Stomach (tissue), 9 donors: ENCODE results near the gene OSBP2. TPM values are rescaled to one million over a fixed set of nuclear protein-coding genes. Genes with fewer than 3 reads are reported as not detected.

Source experiments
- DNase-seq, 2 donors: peaks; one replicate each; pipeline versions ENCODE4 v3.0.0 to v3.0.0-alpha.2; 2013 to 2019
- H3K27ac ChIP-seq, 5 donors: fragments of 200-600 bp in 4 of 5; sonication (generic) in 4 of 5; one replicate each; pipeline ENCODE4 v1.5.1; 2013 to 2019; ENCODE audit warnings: mild to moderate bottlenecking in 1 of 5, moderate library complexity in 1 of 5
- H3K27me3 ChIP-seq, 3 donors: fragments of 200-600 bp; sonication (generic); one replicate each; pipeline ENCODE4 v1.5.1; 2017 to 2019; ENCODE audit warnings: mixed run types in 1 of 3
- H3K36me3 ChIP-seq, 4 donors: fragments of 200-600 bp; sonication (generic); 1 replicate in 3 of 4; 2 replicates in 1 of 4; pipeline ENCODE4 v1.5.1; 2016 to 2019
- H3K4me1 ChIP-seq, 4 donors: fragments of 200-600 bp; sonication (generic); one replicate each; pipeline ENCODE4 v1.5.1; 2016 to 2019
- H3K4me3 ChIP-seq, 4 donors: fragments of 200-600 bp; sonication (generic) in 3 of 4; one replicate each; pipeline ENCODE4 v1.5.1; 2016 to 2019; ENCODE audit warnings: mild to moderate bottlenecking in 1 of 4
- H3K9me3 ChIP-seq, 4 donors: fragments of 200-600 bp; sonication (generic); one replicate each; pipeline ENCODE4 v1.5.1; 2016 to 2019
- EP300 ChIP-seq: sonication (generic); formaldehyde crosslinking; IDR thresholded peaks from one replicate; pipeline ENCODE4 v1.6.1; 2017; ENCODE audit warnings: antibody characterized with exemption
- POLR2A ChIP-seq, 4 donors: fragments of 450-650 bp; IDR thresholded peaks; one replicate each; pipeline ENCODE4 v1.6.1; 2016; ENCODE audit warnings: antibody characterized with exemption in 4 of 4, control low read depth in 2 of 4, mild to moderate bottlenecking in 1 of 4, moderate library complexity in 1 of 4
- POLR2AphosphoS5 ChIP-seq, 3 donors: sonication (generic); formaldehyde crosslinking; IDR thresholded peaks; one replicate each; pipeline ENCODE4 v1.6.1; 2016; ENCODE audit warnings: antibody characterized with exemption in 3 of 3
- WGBS, 5 donors: extraction: QIAGEN DNeasy Blood & Tissue Kit in 3 of 5; methylation state at CpG; one replicate each; pipeline versions ENCODE4 v1.1.5 to v1.1.7; 2013 to 2018; 5-methylcytosine and 5-hydroxymethylcytosine counted together
- intact Hi-C: fragments of 100-400 bp; cut with DNase I; formaldehyde crosslinking; loops from one replicate; pipeline ENCODE4 v1.15.1; 2023; ENCODE audit warnings: low total_unique reads
- polyA plus RNA-seq, 3 donors: library from polyadenylated mRNA; stranded (reverse); fragments of 200-250 nt; gene quantifications; one replicate each; pipeline ENCODE4 v1.2.3, GENCODE V29; 2013
- small RNA-seq, 4 donors: library from RNA; depleted of rRNA; stranded (forward); fragments of <200 nt; gene quantifications; one replicate each; pipeline ENCODE3, GENCODE V24; 2016
- total RNA-seq, 5 donors: library from RNA; depleted of rRNA; stranded (reverse); fragments of >200 nt; gene quantifications; one replicate each; pipeline versions ENCODE4 v1.1.0 to v1.2.3, GENCODE V29; 2014 to 2016
- TF ChIP-seq, protein P1 (sequence below), 7 experiments: fragments of 450-650 bp in 4 of 7; fragments of 200-600 bp in 3 of 7; sonication (generic) in 3 of 7; IDR thresholded peaks; one replicate each; pipeline ENCODE4 v1.5.1; 2016 to 2019; ENCODE audit warnings: antibody characterized with exemption in 7 of 7, control low read depth in 2 of 7, mild to moderate bottlenecking in 1 of 7
- donor health status: healthy with polysubstance abuse.
- donor health status: Bipolar disorder and iron deficiency.
- donor health status: healthy.

OSBP2 gene
- total and polyA plus RNA-seq, 8 donors: 0.58 to 9.5 (median 1.8) TPM; not detected in 1

DNA sequence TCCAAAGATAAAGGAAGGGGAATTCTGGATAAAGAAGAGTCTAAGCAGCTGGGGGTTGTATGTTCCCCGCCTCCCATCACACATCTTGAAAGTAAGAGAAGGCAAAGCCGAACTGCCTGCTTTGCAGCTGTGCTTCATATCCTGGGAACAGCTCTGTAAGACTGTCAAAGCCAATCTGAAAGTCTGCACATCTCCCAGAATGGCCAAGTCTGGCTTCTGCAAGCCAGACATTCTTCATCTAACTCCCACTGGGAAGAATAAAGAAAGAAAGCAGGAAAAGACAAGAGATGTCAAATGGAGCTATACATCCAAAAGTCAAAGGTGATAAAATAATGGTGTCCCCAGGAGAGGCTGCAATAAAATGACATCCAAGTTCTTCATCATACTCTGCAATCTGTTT lies 258.5 kb downstream of the OSBP2 start:
- TF ChIP-seq POLR2AphosphoS5 (IDR thresholded peaks at IDR 0.05) (no peak), POLR2A (IDR thresholded peaks at IDR 0.05) (no peak), EP300 (no peak)
- TF ChIP-seq, protein P1, sequence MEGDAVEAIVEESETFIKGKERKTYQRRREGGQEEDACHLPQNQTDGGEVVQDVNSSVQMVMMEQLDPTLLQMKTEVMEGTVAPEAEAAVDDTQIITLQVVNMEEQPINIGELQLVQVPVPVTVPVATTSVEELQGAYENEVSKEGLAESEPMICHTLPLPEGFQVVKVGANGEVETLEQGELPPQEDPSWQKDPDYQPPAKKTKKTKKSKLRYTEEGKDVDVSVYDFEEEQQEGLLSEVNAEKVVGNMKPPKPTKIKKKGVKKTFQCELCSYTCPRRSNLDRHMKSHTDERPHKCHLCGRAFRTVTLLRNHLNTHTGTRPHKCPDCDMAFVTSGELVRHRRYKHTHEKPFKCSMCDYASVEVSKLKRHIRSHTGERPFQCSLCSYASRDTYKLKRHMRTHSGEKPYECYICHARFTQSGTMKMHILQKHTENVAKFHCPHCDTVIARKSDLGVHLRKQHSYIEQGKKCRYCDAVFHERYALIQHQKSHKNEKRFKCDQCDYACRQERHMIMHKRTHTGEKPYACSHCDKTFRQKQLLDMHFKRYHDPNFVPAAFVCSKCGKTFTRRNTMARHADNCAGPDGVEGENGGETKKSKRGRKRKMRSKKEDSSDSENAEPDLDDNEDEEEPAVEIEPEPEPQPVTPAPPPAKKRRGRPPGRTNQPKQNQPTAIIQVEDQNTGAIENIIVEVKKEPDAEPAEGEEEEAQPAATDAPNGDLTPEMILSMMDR (IDR thresholded peaks at IDR 0.05): no peak
- no peak overlapping the region for H3K27ac ChIP-seq
- H3K36me3 ChIP-seq: peaks cover 16 to 89% (median 82%) of the 10 kb centered on the region in 4 donors
- no peaks in the 10 kb centered on the region for H3K9me3 ChIP-seq
- intact Hi-C loops: no loop called here
- no peak overlapping the region for H3K4me3 ChIP-seq
- no peak for DNase-seq
- H3K4me1 ChIP-seq: peaks cover 0 to 7% (median 3%) of the 10 kb centered on the region in 4 donors
- 80 to 100% (median 94%) methylated on average over 2 of the region's 2 CpGs for WGBS, 5 donors
- no peaks in the 10 kb centered on the region for H3K27me3 ChIP-seq

DNA sequence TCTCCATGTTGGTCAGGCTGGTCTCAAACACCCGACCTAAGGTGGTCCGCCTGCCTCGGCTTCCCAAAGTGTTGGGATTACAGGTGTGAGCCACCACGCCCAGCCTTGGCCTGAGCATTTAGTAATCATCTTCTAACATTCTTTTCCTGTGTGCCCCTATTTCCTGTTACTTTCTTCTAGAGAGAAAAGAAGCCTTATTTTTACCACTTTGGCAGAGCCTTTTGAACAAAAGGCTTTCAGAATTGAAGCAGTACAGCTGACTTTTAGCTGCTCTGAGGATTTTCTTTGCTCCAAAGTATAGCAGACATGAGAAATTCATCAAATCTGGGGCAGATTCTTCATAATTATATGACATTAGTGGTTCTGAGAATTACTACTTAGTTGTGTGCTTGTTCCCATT lies 260.5 kb downstream of the OSBP2 start:
- DNase-seq: no peak
- 92 to 98% (median 96%) methylated on average over 4 of the region's 4 CpGs for WGBS, 5 donors
- H3K9me3 ChIP-seq: no peaks in the 10 kb centered on the region
- H3K27ac ChIP-seq: no peak overlapping the region
- H3K27me3 ChIP-seq: no peaks in the 10 kb centered on the region
- no peaks in the 10 kb centered on the region for H3K4me1 ChIP-seq
- TF ChIP-seq, protein P1 (IDR thresholded peaks at IDR 0.05): no peak
- TF ChIP-seq EP300 (no peak), POLR2A (IDR thresholded peaks at IDR 0.05) (no peak), POLR2AphosphoS5 (IDR thresholded peaks at IDR 0.05) (no peak)
- intact Hi-C loops: no loop called here
- peaks cover 4 to 70% (median 62%) of the 10 kb centered on the region in 4 donors for H3K36me3 ChIP-seq
- no peak overlapping the region for H3K4me3 ChIP-seq

Small RNAs within 50 kb of the gene (small RNA-seq; reads per million reads assigned to genes)
- gene MIR3200: 0.27 to 1.7 (median 0.83) reads per million in 4 donors

Other genes starting within 250 kb of the OSBP2 start
- not detected for gene SEC14L3, start 222.9 kb upstream of the OSBP2 start, total RNA-seq
- gene SEC14L3, start 222.9 kb upstream of the OSBP2 start, polyA plus RNA-seq: not detected
- gene SEC14L4, start 189.2 kb upstream of the OSBP2 start, total RNA-seq: 1 to 10 TPM in 1 of 5 donors, not detected in 4; 4.5 TPM
- gene SEC14L4, start 189.2 kb upstream of the OSBP2 start, polyA plus RNA-seq: under 1 TPM in 2 of 3 donors, not detected in 1; 0.13 to 0.37 TPM
- gene SEC14L6, start 148.1 kb upstream of the OSBP2 start, total RNA-seq: under 1 TPM in 1 of 5 donors, not detected in 4; 0.58 TPM
- gene SEC14L6, start 148.1 kb upstream of the OSBP2 start, polyA plus RNA-seq: 1 to 10 TPM in 1 of 3 donors, under 1 TPM in 2; 0.68 to 1.4 (median 1.00) TPM
- gene GAL3ST1, start 120.2 kb upstream of the OSBP2 start, total RNA-seq: 10 to 100 TPM in 2 of 5 donors, 1 to 10 TPM in 2, under 1 TPM in 1; 0.87 to 48.4 (median 3.5) TPM
- 1 to 10 TPM; 2.9 to 8.9 (median 4.0) TPM for gene GAL3ST1, start 120.2 kb upstream of the OSBP2 start, polyA plus RNA-seq
- 10 to 100 TPM; 22.8 to 94.5 (median 38.7) TPM for gene PES1, start 103.0 kb upstream of the OSBP2 start, total RNA-seq
- 10 to 100 TPM; 46.2 to 63.1 (median 48.0) TPM for gene PES1, start 103.0 kb upstream of the OSBP2 start, polyA plus RNA-seq
- 10 to 100 TPM in 2 of 5 donors, 1 to 10 TPM in 3; 1.4 to 16.3 (median 2.3) TPM for gene TCN2, start 87.7 kb upstream of the OSBP2 start, total RNA-seq
- 10 to 100 TPM in 1 of 3 donors, 1 to 10 TPM in 2; 4.1 to 10.1 (median 4.3) TPM for gene TCN2, start 87.7 kb upstream of the OSBP2 start, polyA plus RNA-seq
- gene SLC35E4, start 59.1 kb upstream of the OSBP2 start, total RNA-seq: 1 to 10 TPM in 4 of 5 donors, under 1 TPM in 1; 0.45 to 7.2 (median 2.6) TPM
- gene SLC35E4, start 59.1 kb upstream of the OSBP2 start, polyA plus RNA-seq: 1 to 10 TPM in 2 of 3 donors, under 1 TPM in 1; 0.46 to 3.4 (median 1.8) TPM
- 10 to 100 TPM in 2 of 5 donors, 1 to 10 TPM in 2, not detected in 1; 4.5 to 46.9 (median 10.9) TPM for gene DUSP18, start 27.0 kb upstream of the OSBP2 start, total RNA-seq
- 1 to 10 TPM; 1.4 to 4.2 (median 2.9) TPM for gene DUSP18, start 27.0 kb upstream of the OSBP2 start, polyA plus RNA-seq